ENCODE results near the gene HLF.

The HLF gene, protein sequence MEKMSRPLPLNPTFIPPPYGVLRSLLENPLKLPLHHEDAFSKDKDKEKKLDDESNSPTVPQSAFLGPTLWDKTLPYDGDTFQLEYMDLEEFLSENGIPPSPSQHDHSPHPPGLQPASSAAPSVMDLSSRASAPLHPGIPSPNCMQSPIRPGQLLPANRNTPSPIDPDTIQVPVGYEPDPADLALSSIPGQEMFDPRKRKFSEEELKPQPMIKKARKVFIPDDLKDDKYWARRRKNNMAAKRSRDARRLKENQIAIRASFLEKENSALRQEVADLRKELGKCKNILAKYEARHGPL

GRCh38 chr17:55264645-55265298, at the start of gene HLF:
TSS of gene HLF (plus strand) at chr17:55264960. CDS start at chr17:55265485, 525 bp downstream.
- peak; percentile 84 to 92 for DNase-seq

GRCh38 chr17:55215711-55216110, 49.0 kb upstream of the HLF start:
- no peak for DNase-seq

DNA sequence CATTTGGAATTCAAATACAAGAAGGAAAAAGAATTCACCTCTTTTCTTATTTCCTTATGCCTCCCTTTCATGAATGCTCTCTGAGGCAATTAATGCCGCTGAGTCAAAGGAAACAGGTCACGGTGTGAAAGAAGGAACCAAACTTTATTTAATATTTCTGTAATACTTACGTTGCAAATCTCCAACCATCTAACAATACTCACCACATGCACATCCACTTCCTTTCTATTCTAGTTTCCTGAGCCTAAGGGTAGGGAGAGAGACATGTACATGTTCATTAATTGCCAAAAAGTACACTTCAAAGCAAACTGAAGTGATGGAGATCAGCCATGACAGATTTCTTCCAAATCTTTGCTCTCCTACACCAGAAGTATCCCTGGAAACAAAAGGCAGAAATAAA, 47.9 kb upstream of the HLF start:
- DNase-seq = no peak

GRCh38 chr17:55219459-55219858, 45.3 kb upstream of the HLF start:
- DNase-seq = no peak

DNA sequence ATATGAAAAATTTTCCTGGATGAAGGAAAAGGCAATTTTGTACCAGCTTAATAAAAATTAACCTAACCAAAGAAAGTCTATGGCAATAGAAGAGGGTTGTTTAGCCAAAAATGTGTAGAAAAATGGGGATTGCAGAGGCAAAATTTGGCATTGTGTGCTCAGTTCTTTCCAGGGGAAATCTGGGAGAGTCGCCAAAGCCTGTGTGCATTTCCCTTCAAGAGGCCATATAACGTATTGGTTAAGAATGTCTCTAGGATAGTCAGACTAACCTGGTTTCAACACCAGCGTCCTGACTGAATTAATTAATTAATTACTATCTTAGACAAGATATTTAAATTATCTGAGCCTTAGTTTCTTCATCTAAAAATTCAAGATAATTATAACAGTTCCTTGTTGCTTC, 44.8 kb upstream of the HLF start:
- DNase-seq = no peak

- no peak for DNase-seq
These were observed 41.2 kb upstream of the HLF start for GRCh38 chr17:55223524-55223923.

DNA sequence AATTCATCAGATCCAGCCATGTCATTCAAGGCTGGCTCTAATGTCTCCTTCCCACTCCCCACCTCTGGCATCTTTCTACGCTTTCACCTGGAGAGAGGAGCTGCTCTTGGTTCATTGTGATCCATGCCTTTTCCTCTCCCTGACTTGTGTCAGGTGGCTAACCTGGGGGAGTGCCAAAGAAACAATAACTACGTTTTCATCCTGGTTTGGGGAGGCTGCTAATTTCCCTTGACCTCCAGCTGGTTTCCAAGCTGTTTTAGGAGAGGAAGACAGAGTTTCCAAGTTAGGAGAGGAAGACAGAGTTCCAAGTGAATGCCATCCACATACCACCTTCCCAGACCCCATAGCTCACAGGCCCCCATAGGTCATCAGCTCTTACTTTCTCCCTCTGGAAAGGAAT, 40.0 kb upstream of the HLF start:
- no peak for DNase-seq

- no peak for DNase-seq
These were observed 39.5 kb upstream of the HLF start for GRCh38 chr17:55225237-55225636.

- no peak for DNase-seq
These were observed 36.0 kb upstream of the HLF start for GRCh38 chr17:55228683-55229192.

DNA sequence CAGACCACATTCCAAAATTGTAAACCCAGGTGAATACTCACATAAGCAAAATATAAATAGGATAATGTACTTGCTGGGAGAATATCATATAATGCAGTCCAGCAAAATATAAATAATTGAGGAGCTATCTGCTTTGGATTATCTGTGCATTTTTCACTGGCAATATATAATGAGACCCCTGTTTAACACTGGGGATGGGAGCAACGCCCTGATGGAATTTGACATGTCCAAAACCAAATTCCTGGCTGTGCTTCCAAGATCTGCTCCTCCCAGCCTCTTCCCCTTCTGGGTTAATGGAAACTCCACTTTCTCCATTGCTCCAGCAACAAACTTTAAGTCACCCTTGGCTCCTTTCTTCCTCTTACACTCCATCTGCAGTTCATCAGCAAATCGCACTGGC, 35.5 kb upstream of the HLF start:
- no peak for DNase-seq

DNA sequence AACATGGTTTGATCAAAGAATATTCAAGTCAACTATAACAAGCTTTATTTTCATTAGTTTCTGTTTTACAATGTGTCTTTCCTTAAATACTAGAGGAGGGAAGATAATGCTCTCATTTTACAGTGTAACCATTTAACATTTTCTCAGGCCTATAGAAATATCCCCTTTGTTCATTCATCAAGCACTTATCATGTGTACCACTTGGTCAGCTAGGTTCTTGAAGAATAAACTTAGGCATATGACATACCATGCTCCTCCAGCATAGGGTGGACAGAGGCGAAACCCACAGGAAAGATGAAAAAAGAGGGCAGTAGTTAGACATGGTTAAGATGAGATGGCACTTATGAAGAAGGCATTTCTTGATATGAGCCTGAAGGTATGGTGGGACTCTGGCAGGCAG, 34.0 kb upstream of the HLF start:
- no peak for DNase-seq

DNA sequence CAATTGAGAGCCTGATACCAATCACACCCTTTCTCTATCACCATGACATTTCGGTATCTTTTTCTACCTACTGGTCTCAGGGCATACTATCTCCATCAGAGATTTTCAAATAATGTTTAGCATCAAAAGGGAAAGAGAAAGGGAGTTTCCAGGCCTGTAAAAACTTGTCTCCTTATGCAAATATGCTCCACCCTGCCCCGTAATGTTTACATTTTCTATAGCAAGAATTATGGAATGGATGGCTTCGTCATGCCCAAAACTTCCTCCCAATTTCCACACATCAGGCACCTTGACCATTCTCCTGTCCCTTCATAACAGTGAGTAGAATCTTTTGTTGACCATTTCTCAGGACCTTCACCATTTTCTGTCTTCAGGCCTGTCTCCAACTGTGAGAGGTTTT, 30.9 kb upstream of the HLF start:
- DNase-seq = no peak

GRCh38 chr17:55236316-55236715, 28.4 kb upstream of the HLF start:
- DNase-seq = no peak

- DNase-seq = no peak
These were observed 27.5 kb upstream of the HLF start for GRCh38 chr17:55237268-55237667.

GRCh38 chr17:55237841-55238178, 26.9 kb upstream of the HLF start:
- DNase-seq = peak in 1 of 2 experiments; percentile 34

DNA sequence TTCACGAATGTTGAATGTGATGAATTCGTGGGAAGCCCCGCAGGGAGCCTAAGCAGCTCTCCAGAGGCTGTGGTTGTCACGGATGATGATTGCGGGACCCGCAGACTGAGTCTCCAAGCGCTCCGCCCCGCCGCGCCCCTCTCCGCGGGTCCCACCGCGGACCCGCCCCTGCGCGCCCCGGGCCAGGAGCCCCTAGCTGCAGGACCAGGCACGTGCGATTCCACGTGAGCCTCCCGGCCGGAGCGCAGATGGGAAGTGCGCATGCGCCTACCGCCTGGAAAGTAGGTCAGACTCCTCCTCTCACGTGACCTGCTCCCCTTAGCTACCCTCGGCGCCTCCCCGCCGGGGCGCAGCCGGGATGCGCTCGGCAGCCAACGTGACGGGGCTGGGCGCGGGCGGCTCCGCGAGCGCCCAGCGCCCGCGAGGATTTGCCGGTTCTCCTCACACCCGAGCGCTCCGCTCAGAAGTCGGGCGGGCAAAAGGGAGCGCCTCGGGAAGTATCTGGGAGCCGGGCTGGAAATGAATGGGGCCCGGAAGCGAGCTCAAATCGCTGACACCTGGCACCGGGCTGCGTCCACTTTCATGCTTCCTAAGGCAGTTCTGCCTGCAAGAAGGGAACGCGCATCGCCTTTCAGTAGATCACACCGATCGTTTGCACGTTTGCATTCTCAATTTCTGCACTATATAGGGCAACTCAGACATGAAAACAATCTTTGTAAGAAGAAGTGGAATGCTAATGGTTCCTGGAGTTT, 26.4 kb upstream of the HLF start:
- DNase-seq = peak; percentile 97 to 98

DNA sequence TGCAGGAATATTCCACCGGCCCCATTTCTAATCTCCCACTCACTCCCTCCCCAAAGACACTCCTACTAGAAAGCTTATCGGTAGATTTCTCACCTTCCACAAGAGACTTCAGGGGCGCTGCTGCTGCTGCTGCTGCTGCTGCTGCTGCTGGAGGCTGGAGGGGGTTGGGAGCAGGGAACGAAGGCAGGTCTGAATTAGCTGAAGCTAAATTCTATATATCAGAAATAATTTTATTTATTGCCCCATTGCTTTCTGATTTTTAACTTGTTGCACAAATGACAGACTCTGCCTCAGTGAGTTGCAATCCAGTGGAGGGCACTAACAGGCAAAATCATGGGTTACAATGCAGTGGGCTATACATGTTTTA, 25.8 kb upstream of the HLF start:
- peak; percentile 47 to 83 for DNase-seq

- no peak for DNase-seq
These were observed 23.7 kb upstream of the HLF start for GRCh38 chr17:55241097-55241496.

- DNase-seq = no peak
These were observed 22.3 kb upstream of the HLF start for GRCh38 chr17:55242476-55242875.

- DNase-seq = no peak
These were observed 18.8 kb upstream of the HLF start for GRCh38 chr17:55245986-55246385.

GRCh38 chr17:55246583-55246982, 18.2 kb upstream of the HLF start:
- DNase-seq = no peak

DNA sequence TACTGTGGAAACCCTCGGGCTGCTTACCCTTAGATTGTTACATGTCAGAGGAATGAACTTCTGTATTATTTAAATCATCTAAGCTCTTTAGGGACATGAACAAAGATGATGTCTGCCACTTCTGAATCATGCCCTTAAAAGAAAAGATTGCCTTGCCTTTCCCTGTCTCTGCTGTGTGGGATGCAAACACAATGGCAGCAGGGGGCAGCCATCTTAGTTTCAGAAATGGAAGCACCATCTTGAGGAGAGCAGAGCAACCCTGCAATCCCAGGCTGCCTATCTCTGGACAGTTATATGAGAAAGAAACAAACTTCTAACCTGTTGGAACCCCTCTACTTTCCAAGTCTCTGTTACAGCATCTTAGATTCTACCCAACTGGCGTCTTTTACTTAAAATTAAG, 16.7 kb upstream of the HLF start:
- DNase-seq = no peak

DNA sequence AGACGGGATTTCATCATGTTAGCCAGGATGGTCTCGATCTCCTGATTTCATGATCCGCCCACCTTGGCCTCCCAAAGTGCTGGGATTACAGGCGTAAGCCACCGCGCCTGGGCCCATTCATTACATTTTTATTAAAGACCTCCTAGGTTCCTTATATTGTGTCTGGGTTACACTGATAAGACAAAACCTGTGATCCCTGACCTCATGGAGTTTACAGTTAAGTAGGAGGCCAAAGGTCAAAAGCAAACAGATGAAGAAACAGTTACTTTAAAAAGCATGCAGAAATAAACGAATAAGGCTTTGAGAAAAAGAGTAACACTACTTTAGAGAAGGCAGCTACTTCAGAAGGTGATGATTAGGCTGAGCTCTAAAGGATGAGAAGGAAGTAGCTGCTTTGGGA, 14.9 kb upstream of the HLF start:
- DNase-seq = no peak

DNA sequence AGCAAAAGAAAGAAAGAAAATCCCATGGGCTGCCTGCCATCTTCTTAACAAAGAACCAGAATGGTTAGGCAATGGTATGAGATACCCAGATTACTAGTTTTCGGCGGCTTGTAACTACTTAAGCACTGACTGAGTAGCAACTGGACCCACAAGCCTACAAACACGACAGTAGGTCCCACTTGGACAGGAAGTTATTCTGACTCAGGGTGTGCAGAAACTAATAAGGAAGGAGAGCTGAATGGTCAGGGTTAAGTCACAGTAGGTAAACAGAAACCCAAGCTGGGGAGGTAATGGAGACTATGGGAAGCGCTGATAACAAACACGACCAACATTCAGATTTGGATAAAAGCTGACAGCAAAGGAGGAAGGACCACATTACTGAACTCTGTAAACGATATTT, 10.4 kb upstream of the HLF start:
- no peak for DNase-seq
